ENCODE data around the gene LAMA4.

The LAMA4 gene

DNA sequence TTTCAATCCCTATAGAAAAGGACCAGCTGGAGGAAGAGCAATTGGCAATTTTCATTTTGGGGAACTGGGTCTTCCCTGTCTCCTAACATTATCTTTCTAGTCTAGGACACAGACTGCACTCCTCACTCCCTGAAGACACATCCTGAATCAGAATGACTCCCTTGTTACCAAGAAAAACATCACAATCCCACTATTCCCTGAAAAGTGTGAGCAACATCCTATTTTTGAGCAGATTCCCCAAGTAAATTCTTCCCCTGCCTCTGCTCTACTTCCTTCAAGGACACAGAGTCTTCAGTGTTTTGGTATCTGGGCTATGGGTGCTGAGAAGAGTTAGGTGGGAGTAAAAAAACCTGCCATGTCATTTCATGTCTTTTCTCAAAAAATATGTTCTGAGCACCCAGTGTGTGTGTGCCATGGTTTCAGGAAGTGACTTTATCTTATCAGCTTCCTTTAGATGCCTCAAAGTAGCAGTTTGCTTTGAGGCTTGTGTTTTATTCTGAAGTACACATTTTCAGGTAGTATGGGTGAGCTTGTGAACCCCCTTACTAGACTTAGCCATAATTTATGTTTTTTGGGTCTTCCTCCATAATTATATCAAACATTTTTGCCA is 12.4 kb downstream of the LAMA4 start:
- DNase-seq: no peak

DNA sequence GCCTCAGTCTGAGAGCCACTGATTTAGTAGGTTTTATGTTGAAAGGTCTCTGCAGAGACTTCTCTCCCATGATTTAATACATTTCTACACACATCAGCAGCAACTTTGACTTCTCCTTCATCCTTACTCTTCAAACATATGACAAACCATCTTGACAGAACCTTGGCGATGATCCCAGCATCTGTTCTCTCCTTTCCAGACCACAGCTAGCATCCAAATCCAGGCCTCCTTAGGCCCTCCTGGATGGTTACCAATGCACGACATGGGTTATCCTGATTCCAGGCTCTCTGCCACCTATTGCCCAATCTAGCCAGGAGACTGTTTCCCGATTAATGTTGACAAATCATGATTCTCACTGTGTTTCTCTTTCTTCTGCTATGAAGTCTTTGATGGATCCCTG is 16.8 kb downstream of the LAMA4 start:
- no peak for DNase-seq

DNA sequence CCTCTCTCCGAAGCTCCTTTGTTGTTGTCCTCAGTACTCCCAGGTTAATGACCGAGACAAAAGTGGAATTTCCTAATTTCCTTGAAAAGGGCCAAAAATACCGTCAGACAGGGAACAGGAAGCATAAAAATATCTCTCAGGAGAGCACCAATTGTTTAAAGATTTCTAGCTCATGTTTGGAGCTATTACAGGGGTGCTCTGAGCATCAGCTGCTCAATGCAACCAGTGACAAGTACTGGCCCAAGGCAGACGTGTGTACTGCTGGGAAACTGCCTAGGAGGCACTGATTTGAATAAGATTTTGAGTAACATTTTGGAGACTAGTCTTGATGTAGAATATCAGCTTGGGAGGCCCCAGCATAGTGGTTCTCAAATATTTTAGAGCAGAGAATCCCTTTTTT is 17.3 kb downstream of the LAMA4 start:
- no peak for DNase-seq

DNA sequence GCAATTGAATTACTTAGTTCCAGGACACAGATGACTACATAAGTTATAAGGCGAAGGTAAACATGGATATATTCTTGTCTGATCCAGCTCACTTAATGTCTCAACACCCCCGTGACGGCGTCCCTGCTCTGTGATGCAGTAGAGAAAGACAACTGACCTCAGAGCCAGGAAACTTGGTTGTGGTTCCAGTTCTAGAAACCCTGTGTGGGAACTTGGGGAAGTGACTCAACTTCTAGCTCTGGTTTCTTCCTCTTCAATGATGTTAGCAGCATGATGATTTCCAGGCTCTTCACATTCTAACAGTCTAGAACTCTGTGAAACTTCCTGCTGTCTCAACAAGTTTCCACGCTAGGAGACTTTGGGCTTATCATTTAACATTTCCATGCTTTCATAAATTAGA is 18.4 kb downstream of the LAMA4 start:
- DNase-seq: no peak

DNA sequence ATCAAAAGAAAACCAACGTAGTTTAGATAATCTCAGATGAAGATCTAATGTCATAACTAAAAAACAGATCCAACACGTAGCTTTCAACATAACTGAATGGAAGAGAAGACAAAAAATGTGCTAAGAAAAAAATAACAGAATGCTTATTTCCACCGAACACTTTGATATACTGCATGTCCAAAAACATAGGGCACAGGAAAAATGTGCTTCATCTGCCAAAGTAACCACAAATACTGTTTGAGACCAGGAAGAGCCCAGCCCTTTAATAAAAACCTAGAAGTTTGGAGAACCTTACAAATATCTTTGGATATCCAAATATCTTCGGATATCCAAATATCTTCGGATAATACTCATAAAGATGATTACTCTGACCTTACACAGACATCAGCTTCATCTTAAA is 19.8 kb downstream of the LAMA4 start:
- no peak for DNase-seq

DNA sequence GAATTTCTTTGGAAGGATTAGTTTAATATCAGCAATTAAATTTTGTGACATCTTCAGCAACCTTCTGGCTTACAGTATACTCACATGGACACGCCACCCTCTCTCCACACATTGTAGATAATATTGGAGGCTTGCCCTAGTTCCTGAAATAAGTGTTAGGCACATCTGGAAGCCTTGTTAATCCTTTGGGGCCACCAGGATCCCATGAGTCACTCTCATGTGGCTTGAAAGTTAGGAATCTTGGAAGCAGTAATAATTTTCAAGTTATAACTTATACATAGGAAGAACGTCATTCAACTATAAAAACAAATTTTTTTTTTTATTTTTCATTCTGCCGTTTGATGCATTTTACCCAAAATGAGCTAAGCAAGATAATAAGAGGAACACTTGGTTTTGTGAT is 20.5 kb downstream of the LAMA4 start:
- no peak for DNase-seq

DNA sequence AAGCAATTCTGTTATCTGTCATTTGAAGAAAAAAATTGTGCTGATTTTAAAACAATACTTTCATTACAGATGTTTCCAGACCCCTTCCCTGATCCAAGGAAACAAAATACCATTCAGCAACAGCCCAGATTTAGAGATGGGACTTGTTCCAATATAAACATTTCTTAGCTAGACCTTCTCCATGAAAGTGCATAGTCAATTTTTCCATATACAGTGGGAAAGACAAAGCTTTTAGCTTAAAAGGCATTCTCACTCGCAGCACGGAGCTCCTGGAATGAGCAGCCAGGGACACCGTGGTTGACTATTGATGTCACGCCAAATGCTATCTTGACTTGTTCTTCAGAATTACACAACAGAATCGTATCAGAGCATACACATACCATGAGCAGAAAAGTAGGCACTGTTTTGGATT is 21.5 kb downstream of the LAMA4 start:
- DNase-seq: no peak

DNA sequence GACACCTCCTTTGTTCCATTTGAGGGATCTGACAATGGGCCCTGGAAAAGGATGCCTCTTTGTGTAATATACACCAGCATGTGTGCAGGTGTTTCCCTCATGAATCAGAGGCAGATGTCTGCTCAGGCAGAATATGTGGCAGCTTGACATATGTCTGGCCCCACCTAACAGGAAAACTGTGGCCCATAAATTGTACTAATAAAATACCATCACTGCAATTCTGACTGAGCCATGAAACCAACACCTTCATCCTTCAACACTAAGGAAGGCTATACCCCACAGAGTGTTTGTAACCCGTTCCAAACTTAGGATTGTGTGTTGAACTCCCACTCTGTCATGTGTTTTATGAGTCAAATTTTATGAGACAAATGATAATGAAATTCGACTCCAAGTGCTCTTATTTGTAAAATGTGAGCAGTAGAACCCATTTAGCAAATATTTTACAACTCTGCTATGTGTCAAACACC is 22.7 kb downstream of the LAMA4 start:
- no peak for DNase-seq

DNA sequence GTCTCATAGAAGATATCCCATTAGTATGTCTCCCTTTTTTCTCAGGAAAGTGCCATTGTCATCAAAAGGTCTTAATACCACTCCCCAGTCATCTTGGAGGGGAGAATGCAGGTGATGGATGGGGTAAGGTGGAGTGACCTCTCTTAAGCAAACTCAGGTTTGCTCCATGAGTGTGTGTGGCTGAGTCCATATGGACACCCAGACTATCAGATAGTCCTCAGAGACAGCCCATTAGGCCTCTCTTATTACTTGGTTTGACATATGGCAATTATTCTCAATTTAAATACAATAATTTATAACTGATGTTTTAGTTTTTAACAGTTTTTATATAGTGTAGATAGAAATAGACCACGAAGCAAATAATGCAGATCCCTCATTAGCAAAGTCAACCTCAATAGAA is 23.2 kb downstream of the LAMA4 start:
- no peak for DNase-seq

DNA sequence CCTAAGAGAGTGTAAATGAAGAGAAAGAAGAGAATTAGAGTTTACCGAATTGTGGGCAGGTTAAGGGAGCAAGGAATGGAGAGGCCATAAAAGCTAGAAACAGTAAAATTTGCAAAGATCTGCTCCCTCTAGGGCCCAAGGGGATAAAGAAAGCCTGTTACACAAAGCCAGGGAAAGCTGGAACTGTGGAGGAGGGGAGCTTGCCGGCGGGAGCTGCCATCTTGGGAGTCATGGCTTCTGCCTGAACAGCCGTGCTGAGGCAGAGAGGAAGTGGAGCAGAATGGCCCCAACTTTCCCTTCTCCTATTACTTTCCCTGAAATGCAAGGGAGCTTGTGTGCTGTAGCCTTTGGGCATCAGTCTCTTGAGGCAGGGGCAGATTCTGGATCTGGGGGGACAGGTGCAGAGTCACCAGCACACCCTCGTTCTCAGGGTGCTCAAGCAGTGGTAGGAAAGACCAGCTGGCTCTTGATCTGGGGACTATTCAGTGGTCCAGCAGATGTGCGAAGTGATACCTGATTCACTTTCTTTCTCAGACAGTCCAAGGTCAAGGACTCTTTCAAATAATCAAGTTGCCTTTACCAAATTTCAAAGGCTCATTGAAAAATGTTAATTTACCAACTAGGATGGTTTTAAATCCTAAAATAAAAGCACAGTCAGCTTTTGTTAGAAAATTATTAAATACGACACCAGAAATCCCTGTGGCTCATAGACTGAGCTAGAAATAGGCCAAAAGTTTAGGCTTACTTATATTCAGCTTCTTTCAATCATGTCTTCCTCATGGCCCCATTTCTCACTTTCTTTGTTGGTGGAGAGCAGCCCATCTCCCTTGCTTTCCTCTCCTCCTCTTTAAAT is 25.7 kb downstream of the LAMA4 start:
- DNase-seq: no peak

DNA sequence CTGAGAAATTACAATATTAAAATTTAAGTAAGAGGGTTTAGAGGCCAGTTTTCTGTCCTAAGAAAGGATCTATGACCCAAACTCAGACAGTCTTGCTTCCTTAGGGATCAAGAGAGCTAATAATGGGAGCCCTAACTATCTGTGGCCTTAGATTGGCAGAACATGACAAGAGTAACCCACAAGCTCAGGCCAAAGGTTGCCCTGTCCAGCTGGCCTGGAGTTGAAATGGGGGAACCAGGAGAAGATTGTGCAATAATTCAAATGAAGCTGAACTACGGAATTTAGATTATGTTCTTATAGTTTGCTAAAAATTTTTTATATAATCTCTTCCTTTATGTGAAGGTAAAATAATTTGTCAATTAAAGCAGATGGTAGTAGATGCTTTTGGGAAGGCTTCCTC is 26.4 kb downstream of the LAMA4 start:
- DNase-seq: no peak

DNA sequence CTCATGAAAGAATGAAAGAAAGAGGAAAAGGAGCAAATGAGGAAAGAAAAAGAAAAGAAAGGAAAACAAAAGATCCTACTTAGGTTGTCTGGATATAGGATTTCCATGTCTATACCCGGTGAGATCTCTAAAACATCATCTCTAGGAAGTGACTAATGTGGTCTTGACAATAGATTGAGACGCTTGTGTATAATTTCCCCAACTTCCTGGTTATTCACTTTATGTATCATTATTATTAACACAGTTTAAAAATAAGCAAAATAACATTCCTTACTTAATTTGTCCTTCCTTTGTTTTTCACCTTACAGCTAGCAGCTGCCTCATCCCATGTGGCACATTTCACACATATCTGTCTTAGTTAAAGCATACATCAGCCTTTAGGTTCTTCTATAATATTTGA is 27.0 kb downstream of the LAMA4 start:
- no peak for DNase-seq

DNA sequence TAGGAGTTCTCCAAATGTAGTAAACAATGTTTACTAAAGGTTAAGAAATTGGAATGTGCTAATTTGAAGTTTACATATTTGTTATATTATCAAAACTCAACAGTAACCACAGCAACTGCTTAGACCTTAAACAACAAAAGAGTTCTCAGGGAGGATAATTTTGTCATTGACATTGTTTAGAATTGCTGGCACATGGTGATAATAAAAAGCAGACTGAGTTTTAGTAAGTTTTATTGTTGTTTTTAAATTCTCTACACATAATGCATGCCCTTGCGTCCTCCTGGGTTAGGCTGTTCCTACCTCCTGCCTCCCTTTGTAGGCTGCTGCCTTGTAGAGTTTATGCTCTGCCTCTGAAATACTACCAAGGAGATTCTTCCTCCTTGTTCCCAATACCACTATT is 28.7 kb downstream of the LAMA4 start:
- no peak for DNase-seq

DNA sequence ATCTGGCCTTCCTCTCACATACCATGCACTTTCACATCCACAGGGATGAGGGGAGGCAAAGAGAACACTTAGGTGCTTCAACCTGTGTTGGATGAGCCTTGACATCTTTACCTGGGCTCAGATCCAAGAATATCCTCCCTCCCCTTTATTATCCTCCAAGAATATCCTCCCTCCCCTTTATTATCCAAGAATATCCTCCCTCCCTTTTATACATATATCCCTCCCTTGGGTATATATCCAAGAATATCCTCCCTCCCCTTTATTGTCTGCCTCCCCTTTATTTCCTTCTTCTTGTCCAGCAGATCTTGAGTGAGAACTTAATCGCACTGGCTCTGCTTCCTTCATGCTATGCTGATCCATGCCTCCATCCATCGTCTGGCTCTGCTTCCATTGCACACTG is 30.3 kb downstream of the LAMA4 start:
- DNase-seq: no peak

DNA sequence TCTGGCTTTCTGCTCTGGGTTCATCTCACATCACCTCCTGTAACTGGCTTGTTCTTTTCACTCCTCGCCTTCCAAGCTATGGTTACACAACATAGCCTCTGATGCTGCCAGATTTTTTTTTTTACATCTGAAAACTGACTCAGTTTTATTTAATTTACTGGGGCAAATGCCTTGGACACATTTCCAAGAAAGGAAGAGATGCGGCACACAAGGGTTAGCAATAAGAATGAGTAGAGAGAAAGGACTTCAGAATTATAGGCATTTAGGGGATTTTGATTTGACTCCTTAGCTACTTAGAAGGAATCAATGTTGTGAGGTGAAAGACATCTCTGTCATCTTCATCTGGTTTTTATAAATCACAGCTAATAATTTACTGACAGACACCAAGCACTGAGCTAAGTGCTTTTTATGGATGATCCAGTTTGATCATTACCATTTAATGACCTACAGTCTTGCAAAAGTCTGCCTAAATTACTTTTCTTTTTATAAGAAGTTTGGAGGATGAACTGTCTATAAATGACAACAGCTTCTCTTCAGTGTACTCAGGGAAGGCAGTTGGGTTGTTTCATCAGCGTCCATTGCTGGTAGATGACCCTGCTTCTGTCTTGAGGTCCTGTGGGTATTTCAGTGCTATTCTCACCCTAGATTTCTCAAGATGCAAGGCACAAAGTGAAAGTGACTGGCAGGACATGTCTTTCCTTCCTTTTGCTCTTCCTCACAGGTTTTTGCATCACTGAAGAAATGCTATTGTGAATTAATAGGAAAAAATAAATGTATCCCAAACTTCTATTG is 31.1 kb downstream of the LAMA4 start:
- no peak for DNase-seq

DNA sequence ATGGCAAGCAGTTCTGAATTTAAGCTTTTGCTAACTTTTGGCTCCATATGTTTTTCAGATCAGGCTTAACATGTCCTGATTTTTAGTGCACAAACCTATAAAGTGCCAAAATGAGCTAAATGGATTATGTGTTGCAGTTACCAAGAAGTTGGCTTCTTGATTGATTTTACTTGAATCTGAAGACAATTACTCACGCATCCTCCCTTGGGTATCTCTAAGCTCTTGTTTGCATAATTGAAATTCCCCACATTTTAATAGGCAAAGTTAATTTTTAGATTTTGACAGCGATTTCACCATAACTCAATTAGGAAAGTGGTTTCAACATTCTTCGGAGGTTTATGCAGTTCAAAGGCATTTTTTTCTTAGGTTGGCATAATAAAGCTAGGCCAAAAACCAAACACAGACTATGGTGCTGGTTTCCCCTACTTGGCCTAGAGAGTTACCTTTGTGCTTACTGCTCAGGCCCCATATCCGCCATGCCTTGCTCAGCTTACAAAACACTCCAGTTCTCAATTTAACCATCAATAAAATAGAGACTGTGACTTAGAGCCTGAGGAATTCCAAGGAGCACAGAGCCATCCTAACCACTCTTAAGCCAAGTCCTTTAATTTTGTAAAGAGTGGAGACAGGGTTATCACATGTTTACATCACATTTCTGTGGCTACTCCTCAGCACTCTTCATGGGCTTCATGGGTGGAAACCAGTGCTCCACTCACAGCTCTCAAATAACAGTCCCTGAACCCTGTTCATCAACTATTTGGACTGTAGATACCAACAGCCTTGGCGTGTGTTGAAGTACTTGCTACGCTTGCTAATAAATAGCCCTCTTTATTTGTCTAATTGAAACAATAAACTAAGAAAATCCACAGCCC is 32.1 kb downstream of the LAMA4 start:
- DNase-seq: no peak

DNA sequence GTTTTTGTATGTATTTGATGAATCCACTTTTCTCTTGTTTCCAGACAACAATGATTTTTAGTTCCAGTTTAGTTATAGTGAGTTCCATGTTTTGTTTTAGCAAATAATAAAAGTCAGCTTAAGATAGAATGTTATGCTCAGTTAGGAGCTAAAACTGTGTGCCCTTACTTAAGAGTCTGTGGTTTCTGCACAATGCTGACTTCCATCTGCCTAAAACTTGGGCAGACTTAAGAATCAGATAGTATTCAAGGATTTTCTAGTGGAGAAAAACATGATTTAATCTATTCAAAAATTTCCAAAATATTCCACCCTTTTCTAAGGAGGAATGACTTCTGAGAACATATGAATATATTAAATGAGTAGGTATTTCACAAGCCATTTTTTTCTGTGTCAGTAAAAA is 32.8 kb downstream of the LAMA4 start:
- no peak for DNase-seq

DNA sequence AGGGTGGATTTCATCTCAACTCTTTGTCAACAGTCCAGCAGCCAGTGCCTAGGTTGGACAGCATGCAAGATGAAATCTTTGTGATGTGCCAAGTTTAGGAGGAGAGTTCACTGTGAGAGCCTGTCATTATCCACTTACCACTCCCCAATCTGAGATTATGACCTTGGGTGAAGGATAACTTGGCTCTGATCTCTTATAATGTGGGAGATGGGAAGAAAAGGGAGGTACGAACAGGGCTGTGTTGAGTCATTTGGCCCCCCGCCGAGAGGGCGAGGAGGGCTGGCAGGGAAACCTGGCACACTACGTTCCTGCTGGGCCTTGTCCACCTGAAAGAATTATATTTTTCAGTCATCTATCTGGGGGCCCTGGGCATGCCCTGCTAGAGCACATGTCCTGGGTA is 35.8 kb downstream of the LAMA4 start:
- no peak for DNase-seq

DNA sequence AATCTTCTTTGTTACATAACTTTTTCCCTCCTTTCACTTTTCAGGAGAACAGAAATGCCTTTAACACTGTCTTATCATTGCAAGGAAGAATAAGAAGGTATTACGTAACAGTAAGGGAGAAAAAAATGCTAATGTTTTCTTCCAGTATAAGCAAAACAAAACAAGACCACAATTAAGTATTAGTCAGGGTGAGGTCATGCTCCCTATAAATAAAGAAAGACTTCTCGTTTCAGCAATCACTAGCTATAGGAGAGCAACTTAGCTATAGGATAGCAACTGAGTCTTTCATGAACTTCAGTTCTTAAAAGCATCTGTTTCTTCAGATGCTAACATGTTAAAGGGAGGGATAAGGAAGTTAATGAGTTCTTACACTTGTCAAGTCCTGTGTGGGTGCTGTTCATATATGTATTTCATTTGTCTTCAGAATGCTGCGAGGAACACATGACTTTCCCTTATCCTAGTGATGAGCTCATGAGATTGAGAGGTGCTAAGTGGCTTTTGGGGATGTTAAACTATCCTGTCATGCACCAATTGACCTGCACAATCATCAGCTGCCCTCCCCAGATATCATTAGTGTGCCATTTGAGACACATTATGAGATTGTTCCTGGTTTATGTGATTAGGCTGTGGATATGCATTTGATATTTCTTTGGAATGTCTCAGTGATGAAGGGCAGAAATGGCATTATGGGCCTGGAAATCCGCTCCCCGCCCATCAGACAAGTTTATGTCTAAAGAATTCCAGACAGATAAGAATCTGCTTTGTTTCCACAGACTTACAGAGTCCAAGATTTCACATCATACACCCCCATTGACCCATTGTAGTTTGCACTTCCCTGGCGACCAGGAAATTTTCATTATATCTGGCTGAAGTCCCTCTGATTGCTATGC is 37.5 kb downstream of the LAMA4 start:
- no peak for DNase-seq

DNA sequence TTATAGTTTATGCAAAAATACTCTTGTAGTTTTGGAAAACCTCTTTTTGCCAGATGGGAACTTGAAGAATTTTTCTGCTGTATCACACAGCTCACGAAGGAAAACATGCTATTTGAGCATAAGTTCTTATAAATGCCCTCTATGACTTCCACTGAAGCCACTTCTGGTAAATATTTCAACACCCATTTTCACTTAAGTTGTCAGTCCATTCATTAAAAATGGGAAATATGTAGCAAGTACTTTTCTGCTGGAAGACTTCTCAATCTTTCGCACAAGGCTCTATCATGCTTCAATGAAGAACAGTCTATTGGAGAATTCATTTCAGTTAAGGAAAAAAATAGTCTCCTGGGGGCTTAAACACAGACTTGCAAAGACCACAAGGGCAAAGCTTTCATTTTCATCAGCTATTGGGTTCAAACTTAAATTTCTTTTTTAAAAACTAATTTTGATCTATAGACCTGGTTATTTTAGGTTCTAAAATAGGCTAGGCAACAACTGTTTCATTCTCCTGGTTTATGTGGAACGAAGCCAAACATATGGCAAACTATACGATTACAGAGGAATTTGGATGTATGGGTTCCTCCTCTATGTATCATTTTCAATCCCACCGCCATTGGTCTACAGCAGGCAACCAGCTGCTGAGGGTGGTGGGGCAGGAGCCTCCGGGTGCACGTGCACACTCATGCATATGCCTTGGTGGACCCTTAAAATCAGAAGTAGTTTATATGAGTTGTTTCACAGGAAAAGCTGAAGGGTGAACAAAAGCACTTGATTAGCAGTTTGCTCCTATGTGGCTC is 38.7 kb downstream of the LAMA4 start:
- DNase-seq: no peak

DNA sequence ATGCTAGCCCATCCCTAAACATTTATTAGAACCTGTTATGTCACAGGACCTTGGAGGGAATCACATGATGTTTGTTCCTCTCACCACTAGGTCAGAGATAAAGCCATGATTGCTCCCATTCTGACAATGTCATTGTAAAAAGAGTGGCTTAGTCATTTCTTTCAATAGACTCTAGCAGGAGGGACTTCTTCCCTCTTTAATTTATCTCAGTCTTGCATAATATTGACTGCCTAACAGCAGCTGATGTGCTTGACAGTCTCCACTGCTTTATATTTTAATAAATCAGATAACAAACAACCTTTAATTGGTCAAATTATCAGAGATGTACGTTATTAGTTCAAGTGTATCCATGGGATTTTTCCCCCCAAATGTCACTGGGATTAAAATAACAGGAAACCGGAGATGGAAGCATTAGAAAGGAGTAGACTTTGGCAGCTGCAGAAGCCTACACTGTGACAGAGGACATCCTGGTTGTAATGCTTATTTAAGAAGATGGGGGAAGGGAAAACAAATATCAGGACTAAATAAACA is 39.6 kb downstream of the LAMA4 start:
- DNase-seq: no peak

All from stimulated activated naive CD4-positive, alpha-beta T cell (primary cell).